Activated T-cell treated with anti-CD3 and anti-CD28 coated beads for 24 hours (primary cell): ENCODE results near the gene TMEM203.
"Not testable (repeated sequence)": the region's sequence is repeated elsewhere in the genome, so short reads cannot be mapped to it uniquely, and the experiment has no call there.

ENCODE experiments used
- DNase-seq: peaks from one replicate; pipeline ENCODE4 v3.0.0-alpha.2; 2020; ENCODE audit warnings: low read depth

Gene TMEM203

GRCh38 chr9:137205126-137206069 is at the start of gene TMEM203, which contains the start of gene NDOR1:
Gene TMEM203 (minus strand): TSS chr9:137205648. CDS start chr9:137205414, 234 bp downstream.
Gene NDOR1 (plus strand): TSS chr9:137205700. CDS start chr9:137205778, 78 bp downstream.
- DNase-seq, result peak; percentile 92

GRCh38 chr9:137254624-137255447 is 49.4 kb upstream of the TMEM203 start, which contains the start of gene NELFB:
Gene NELFB (plus strand): TSS chr9:137255327.
- peak; percentile 93 for DNase-seq

- DNase-seq, result no peak
Observed at GRCh38 chr9:137253717-137254623, 48.5 kb upstream of the TMEM203 start.

DNA sequence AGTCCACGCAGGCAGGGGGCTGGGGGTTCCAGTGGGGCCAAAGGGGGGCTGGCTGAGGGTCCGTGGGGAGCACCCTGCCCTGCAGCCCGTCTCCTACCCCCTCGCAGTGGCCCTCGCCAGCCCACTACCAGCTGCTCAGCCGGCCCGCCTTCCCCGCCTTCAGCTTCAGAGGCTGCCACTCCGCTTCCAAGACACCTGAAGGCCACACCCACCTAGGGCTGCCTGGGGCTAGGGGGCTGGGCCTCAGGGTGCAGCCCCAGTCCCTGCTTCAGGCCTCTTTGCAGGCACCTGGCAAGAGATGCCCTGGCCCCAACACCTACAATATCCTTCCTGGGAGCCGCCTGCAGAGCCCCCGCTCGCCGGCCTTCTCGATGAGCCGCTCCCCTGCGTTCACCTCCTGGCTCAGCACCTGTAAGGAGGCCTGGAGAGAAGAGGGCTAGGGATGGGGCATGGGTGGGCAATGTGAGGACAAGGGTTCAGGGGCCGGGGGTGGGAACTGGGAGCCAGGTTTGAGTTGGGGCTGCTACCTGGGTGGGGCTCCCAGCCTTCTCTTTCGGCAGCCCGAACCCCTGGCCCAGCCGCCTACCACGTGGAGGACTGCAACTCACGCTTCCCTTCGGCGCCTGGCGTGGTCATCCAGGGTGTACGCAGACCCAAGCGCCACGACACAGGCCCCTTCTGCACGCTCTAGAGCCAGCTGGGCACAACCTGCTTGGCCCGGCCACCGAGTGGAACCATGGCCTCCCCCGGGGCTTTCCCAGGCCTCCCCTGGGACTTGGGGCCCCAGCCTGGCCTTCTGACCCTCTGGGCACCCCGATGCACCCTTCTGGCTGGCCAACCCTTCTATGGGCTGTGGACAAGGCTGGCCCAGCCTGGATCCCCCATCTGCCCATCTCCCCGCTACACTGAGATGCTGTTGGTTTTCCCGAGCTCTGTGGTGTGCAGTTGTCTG is 47.4 kb upstream of the TMEM203 start:
- no peak for DNase-seq

- DNase-seq, result no peak
Observed at GRCh38 chr9:137251490-137252268, 46.2 kb upstream of the TMEM203 start.

GRCh38 chr9:137251194-137251461 is 45.7 kb upstream of the TMEM203 start, which contains the start of gene STPG3:
Gene STPG3 (plus strand): TSS chr9:137251286. CDS start chr9:137251287, 1 bp downstream.
- DNase-seq, result no peak

GRCh38 chr9:137250329-137251193 is 45.1 kb upstream of the TMEM203 start:
- DNase-seq, result no peak

DNA sequence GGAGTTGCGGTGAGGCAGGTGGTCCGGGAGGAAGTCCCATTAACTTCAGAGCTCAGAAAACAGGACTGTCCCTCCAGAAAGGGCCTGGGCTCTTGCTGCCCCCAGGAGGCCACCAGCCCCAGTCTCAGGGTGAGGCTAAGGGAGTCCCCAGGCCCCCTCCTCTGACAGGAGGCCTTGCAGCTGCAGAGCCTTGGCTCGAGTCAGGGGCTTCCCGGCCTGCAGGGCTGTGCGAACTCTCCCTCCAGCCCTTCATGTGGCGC is 42.4 kb upstream of the TMEM203 start:
- DNase-seq, result no peak

- DNase-seq, result no peak
Observed at GRCh38 chr9:137247135-137247915, 41.9 kb upstream of the TMEM203 start.

DNA sequence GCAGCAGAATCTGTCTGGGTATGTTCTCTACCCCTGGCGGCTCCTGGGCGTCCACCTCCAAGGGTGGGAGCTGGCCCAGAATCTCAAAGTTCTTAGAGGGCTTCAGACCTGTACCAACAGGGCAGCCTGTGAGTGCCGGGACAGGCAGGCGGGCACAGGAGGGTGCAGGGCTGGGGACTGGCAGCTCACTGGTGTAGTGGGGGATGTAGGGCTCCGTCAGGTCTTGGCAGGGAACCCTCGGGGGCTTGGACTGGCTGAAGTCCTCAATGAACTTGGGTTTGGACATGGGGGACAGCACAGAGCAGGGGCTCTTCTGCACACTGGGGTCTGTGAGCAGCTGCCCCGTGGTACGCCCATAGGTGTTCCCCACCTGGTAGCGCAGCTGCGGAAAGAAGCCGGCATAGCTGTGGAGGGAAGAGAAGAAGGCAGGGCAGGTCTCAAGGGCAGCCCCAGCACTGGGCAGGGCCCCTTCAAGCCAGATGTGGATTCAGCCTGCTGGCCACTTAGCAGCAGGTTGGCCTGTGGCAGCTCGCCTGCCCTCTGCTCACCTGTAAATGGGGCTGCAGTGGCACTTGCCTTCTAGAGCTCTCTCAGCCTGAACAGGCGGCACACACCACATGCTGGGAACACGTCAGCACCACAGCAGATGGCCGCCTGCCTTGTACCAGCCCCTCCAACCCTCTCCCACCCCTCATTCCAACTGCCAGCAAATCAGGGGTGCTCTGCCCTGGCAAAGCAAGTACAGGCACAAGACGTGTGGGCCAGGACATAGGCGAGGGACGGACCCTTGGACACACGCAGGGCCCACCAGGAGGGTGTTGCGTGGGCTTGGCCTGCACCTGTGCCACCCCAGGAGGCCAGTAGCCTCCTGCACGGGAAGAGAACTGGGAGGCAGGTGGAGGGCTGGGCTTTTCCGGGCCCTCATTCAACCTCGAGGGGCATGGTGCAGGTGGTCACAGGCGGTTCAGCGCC is 40.3 kb upstream of the TMEM203 start:
- DNase-seq, result no peak

- DNase-seq, result no peak
Observed at GRCh38 chr9:137244486-137245449, 39.3 kb upstream of the TMEM203 start.

GRCh38 chr9:137243626-137244485 is 38.4 kb upstream of the TMEM203 start:
- DNase-seq, result no peak

GRCh38 chr9:137243266-137243625 is 37.8 kb upstream of the TMEM203 start:
- DNase-seq, result not testable (repeated sequence)

- no peak for DNase-seq
Observed at GRCh38 chr9:137242269-137243203, 37.1 kb upstream of the TMEM203 start.
